SW480 (cell line): ENCODE results near the gene GFAP.

Experiments
- DNase-seq: peaks from one replicate; pipeline ENCODE4 v3.0.0-alpha.2; 2016; ENCODE audit warnings: low spot score

Gene GFAP

GRCh38 chr17:44863061-44863918, 52.0 kb downstream of the GFAP start:
- no peak for DNase-seq

- no peak for DNase-seq
These were observed 52.9 kb downstream of the GFAP start for GRCh38 chr17:44862278-44862914.

- no peak for DNase-seq
These were observed 55.6 kb downstream of the GFAP start for GRCh38 chr17:44859701-44860100.

- DNase-seq = no peak
These were observed 61.1 kb downstream of the GFAP start for GRCh38 chr17:44854192-44854591.
